Heart left ventricle (tissue), 16 donors: ENCODE results near the gene TKFC. TPM values are rescaled to one million over a fixed set of nuclear protein-coding genes. Genes with fewer than 3 reads are reported as not detected.

Source experiments
- ATAC-seq, 4 donors: fragments of 200-7000 bp; cut with Tn5 transposase; one replicate each; pipeline ENCODE4 v1.9.1; 2020 to 2022; ENCODE audit warnings: moderate library complexity in 4 of 4, mild to moderate bottlenecking in 3 of 4, moderate number of reproducible peaks in 1 of 4
- DNase-seq, 5 donors: peaks; one replicate each; pipeline ENCODE4 v3.0.0-alpha.2; 2020
- H3K27ac ChIP-seq, 12 donors: fragments of 200-600 bp; sonication (generic) in 4 of 12; one replicate each; pipeline versions ENCODE4 v1.5.0 to v1.8.0; 2016 to 2022; ENCODE audit warnings: mild to moderate bottlenecking in 2 of 12
- H3K27me3 ChIP-seq, 9 donors: fragments of 200-600 bp; sonication (generic) in 2 of 9; one replicate each; pipeline versions ENCODE4 v1.5.1 to v1.8.0; 2016 to 2022; ENCODE audit warnings: mild to moderate bottlenecking in 3 of 9
- H3K36me3 ChIP-seq, 9 donors: fragments of 200-600 bp; sonication (generic) in 2 of 9; one replicate each; pipeline versions ENCODE4 v1.5.0 to v1.8.0; 2018 to 2022; ENCODE audit warnings: mild to moderate bottlenecking in 2 of 9
- H3K4me1 ChIP-seq, 12 donors: fragments of 200-600 bp; sonication (generic) in 4 of 12; one replicate each; pipeline versions ENCODE4 v1.5.0 to v1.8.0; 2016 to 2022; ENCODE audit warnings: mild to moderate bottlenecking in 3 of 12
- H3K4me3 ChIP-seq, 12 donors: fragments of 200-600 bp; sonication (generic) in 4 of 12; one replicate each; pipeline versions ENCODE4 v1.5.0 to v1.8.0; 2017 to 2022; ENCODE audit warnings: mild to moderate bottlenecking in 9 of 12, moderate library complexity in 4 of 12
- H3K9me3 ChIP-seq, 12 donors: fragments of 200-600 bp; sonication (generic) in 4 of 12; one replicate each; pipeline versions ENCODE4 v1.5.0 to v1.8.0; 2016 to 2022; ENCODE audit warnings: mild to moderate bottlenecking in 1 of 12
- POLR2A ChIP-seq, 2 donors: fragments of 450-650 bp; IDR thresholded peaks; one replicate each; pipeline ENCODE4 v1.6.1; 2017; ENCODE audit warnings: antibody characterized with exemption in 2 of 2, mild to moderate bottlenecking in 2 of 2, moderate library complexity in 2 of 2
- WGBS, 4 donors: extraction: QIAGEN DNeasy Blood & Tissue Kit in 2 of 4; methylation state at CpG; one replicate each; pipeline versions ENCODE4 v1.1.5 to v1.1.7; 2013 to 2018; 5-methylcytosine and 5-hydroxymethylcytosine counted together
- intact Hi-C, 10 donors: fragments of 100-400 bp; cut with DNase I; formaldehyde crosslinking; loops; one replicate each; pipeline versions ENCODE4 v1.11.1 to v1.14.2; 2022
- polyA plus RNA-seq, 2 donors: library from polyadenylated mRNA; stranded (reverse); fragments of 200-250 nt; gene quantifications; one replicate each; pipeline ENCODE4 v1.2.3, GENCODE V29; 2013
- total RNA-seq, 9 donors: library from RNA; depleted of rRNA in 2 of 9; stranded (reverse); fragments of >200 nt in 2 of 9; fragmentation: NEBNext Ultra II Directional in 3 of 9; extraction: Animal tissue kit (Norgen Biotek cat#: 25700) in 3 of 9; gene quantifications; one replicate each; pipeline versions ENCODE4 v1.1.0 to v1.2.4, GENCODE V29; 2016 to 2023
- TF ChIP-seq, protein P1 (sequence below), 12 donors: fragments of 200-600 bp; sonication (generic) in 4 of 12; IDR thresholded peaks; one replicate each; pipeline versions ENCODE4 v1.5.0 to v1.8.0; 2018 to 2022; ENCODE audit warnings: antibody characterized with exemption in 12 of 12, mild to moderate bottlenecking in 5 of 12
- donor health status: ischemic (EF 13 %, LVEDD 7.1; RV severe dilation, severe dysfunction).
- donor health status: healthy with polysubstance abuse.
- donor health status: DM: no; HTN: yes; CAD: no.
- donor health status: DM: no; HTN: no; CAD: no.
- donor health status: ischemic (EF 25% LVEDD 6.9; RV normal size, moderate dysfunction).
- donor health status: ischemic (EF 25% LVEDD 5.7; RV mildly dilated, moderate dysfunction).
- donor health status: healthy.
- donor health status: DM: yes; HTN: yes; CAD: no.
- donor health status: ischemic (EF 35%, LVEDD 5.7; RV mildly dilated, moderate dysfunction).
- donor health status: nonischemic (EF 11% LVEDD 7.7; RV severe dilation, severe dysfunction).
- donor health status: DM: yes; HTN: yes; CAD: no.
- donor health status: PGD.
- donor health status: ischemic (EF 29% LVEDD 5.4; RV normal size, mild dysfunction).
- donor health status: nonischemic (EF 23%, LVEDD 6.1; RV moderate dilation, normal function).

TKFC gene
- total and polyA plus RNA-seq, 11 donors = 10.0 to 31.2 (median 16.2) TPM

DNA sequence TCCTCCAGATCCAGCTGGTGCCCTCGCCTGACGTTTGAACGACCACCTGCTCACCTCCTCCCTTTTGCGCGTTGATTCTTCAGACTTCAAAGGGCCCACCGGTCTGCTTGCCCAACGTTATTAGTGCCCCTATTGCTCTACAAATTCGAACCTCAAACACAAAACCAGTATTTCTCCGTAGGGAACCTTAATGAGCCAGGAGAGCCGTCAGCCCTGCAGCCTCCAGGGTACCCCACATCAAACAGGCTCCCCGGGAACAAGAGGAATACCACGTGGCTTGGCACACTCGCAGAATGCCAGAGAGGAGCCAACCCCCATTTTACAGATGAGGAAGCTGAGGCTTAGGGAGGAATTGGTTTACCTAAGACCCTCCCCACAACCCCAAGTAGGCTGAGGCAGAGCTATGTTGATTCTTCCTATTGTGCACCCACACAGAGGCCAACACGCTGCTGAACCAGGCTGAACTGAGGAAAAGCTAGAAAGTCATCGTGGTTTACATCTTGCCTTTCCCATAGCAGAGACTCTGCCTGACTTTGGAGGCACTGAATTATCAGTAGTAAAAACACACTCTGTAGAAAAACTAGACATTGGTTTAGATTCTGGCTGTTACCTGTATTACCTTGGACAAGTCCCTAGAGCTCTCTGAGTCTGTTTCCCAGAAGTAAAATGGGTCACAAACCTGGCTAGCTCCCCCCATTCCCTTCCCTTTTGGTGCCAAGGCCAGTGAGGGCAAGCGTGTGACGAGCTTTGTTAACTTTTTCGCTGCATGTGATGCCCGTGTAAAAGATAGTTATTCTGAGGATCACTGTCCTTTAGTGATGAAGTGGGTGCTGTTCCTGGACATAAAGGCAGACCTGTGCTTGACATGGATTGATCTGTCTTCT, 764 bp downstream of the TKFC start:
- Histone ChIP-seq H3K27me3 (no peaks in the 10 kb centered on the region), H3K27ac (peak overlapping the region; percentile 81 to 96 (median 94)), H3K4me3 (peak overlapping the region; percentile 77 to 100 (median 94)), H3K36me3 (peaks cover 0 to 24% (median 12%) of the 10 kb centered on the region in 9 donors), H3K9me3 (no peaks in the 10 kb centered on the region), H3K4me1 (peaks cover 0 to 51% (median 37%) of the 10 kb centered on the region in 12 donors)
- TF ChIP-seq, protein P1, sequence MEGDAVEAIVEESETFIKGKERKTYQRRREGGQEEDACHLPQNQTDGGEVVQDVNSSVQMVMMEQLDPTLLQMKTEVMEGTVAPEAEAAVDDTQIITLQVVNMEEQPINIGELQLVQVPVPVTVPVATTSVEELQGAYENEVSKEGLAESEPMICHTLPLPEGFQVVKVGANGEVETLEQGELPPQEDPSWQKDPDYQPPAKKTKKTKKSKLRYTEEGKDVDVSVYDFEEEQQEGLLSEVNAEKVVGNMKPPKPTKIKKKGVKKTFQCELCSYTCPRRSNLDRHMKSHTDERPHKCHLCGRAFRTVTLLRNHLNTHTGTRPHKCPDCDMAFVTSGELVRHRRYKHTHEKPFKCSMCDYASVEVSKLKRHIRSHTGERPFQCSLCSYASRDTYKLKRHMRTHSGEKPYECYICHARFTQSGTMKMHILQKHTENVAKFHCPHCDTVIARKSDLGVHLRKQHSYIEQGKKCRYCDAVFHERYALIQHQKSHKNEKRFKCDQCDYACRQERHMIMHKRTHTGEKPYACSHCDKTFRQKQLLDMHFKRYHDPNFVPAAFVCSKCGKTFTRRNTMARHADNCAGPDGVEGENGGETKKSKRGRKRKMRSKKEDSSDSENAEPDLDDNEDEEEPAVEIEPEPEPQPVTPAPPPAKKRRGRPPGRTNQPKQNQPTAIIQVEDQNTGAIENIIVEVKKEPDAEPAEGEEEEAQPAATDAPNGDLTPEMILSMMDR (IDR thresholded peaks at IDR 0.05) = no peak
- no peak for TF ChIP-seq POLR2A (IDR thresholded peaks at IDR 0.05)
- ATAC-seq = no peak
- no peak for DNase-seq
- intact Hi-C loops = loop anchor here in 5 of 10 donors (1.0 to 10.0 kb wide), 4 partner anchors 28 to 301 kb away; partner anchors contain the start of genes CYB561A3 (in 2 of the 5) and TMEM138 (in 1 of the 5)
- WGBS, 4 donors = 31 to 33% (median 33%) methylated on average over 19 of the region's 19 CpGs

DNA sequence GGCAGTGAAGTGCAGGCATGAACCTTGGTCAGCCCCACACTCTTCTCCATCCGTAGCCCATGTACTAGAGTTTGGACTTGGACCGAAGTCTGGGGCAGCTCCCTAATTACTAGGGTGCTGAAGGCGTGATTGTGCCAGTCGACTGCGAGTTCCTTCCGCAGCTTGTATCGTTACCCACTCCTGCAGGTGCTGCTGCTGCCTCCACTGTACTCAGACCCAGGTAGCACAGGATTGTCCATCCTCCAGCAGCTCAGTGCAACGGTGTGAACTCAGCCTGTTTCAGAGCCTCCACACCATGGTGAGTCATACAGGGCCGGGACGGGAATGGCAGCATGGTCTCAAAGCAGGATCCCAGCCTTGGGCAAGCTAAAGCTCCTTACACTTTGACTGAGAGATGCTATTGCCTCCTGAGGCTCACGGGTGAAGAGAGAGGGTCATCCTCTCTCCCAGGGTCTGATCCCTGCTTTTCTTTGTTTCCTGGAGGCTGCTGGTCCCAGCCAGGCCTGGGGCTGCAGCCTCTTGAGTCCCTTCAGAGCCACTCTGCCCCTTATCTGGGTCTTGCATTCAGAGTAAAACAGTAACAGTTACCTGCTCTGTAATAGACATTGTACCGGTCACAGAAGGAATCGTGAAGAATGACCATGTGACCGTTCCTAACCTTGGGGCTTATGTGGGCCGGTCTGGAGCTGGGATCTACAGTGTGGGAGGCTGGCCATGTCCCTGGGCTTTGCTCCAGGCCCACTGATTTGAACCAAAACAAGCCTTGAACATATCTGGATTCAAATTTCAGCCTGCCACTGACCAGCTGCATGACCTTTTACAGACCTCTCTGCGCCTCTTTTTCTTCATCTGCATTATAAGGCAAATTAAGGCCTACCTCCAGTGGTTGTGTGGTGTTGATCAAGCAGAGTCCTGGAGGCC, 1.7 kb downstream of the TKFC start:
- no peaks in the 10 kb centered on the region for H3K27me3 ChIP-seq
- ATAC-seq (no peak), DNase-seq (no peak)
- peaks cover 0 to 17% (median 3%) of the 10 kb centered on the region in 9 donors for H3K36me3 ChIP-seq
- H3K27ac ChIP-seq = peak overlapping the region in 1 of 12 donors; percentile 7
- TF ChIP-seq, protein P1 (IDR thresholded peaks at IDR 0.05) = no peak
- no peak for TF ChIP-seq POLR2A (IDR thresholded peaks at IDR 0.05)
- peaks cover 0 to 47% (median 33%) of the 10 kb centered on the region in 12 donors for H3K4me1 ChIP-seq
- WGBS, 4 donors = 84 to 91% (median 87%) methylated on average over 16 of the region's 16 CpGs
- no peaks in the 10 kb centered on the region for H3K9me3 ChIP-seq
- H3K4me3 ChIP-seq = no peak overlapping the region
- intact Hi-C loops = loop anchor here in 2 of 10 donors (2.0 to 10.0 kb wide), 2 partner anchors 50 to 300 kb away; no protein-coding TSS in a partner anchor

DNA sequence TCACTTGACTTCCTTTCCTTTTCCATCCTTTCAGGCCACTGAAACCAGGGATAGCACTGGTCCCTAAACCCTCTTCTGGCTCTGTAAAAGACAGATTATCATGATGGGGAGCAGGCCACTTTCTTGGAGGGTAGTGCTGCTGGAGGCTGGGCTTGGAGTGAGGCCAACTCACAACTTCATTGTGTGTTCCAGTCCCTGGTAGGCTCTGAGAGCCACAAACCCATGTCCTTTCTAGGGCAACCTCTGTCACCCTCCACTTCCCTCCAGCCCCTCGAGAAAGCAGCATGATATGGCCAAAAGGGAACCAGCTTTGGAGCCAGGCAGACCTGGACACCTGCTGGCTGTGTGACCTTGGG, 2.3 kb downstream of the TKFC start:
- 80 to 85% (median 82%) methylated on average over 1 of the region's 1 CpG for WGBS, 4 donors
- intact Hi-C loops = loop anchor here in 2 of 10 donors (2.0 to 10.0 kb wide), 2 partner anchors 49 to 299 kb away; no protein-coding TSS in a partner anchor
- peaks cover 0 to 41% (median 31%) of the 10 kb centered on the region in 12 donors for H3K4me1 ChIP-seq
- no peak for TF ChIP-seq POLR2A (IDR thresholded peaks at IDR 0.05)
- TF ChIP-seq, protein P1 (IDR thresholded peaks at IDR 0.05) = no peak
- no peak overlapping the region for H3K4me3 ChIP-seq
- H3K27me3 ChIP-seq = no peaks in the 10 kb centered on the region
- no peak for ATAC-seq
- H3K9me3 ChIP-seq = no peaks in the 10 kb centered on the region
- no peak for DNase-seq
- peaks cover 0 to 11% (median 0%) of the 10 kb centered on the region in 9 donors for H3K36me3 ChIP-seq
- peak overlapping the region in 3 of 12 donors; percentile 7 to 23 (median 18) for H3K27ac ChIP-seq
